Mesodermal cell (in vitro differentiated cells): ENCODE results near the gene AGTPBP1.

Experiments
- H3K27ac ChIP-seq: 2 replicates; pipeline ENCODE4 v1.7.0; 2013; ENCODE audit warnings: mild to moderate bottlenecking, low read depth, low read length, moderate library complexity; ENCODE audit not compliant: severe bottlenecking
- H3K36me3 ChIP-seq: 2 replicates; pipeline ENCODE4 v1.7.1; 2013; ENCODE audit warnings: mild to moderate bottlenecking, low read length, moderate library complexity; ENCODE audit not compliant: control insufficient read depth, insufficient read depth
- H3K4me1 ChIP-seq: one replicate; pipeline ENCODE4 v1.7.1; 2013; ENCODE audit warnings: mild to moderate bottlenecking, low read length; ENCODE audit not compliant: insufficient read depth, control insufficient read depth, poor library complexity, severe bottlenecking
- H3K4me3 ChIP-seq: 2 replicates; pipeline ENCODE4 v1.7.0; 2013; ENCODE audit warnings: low read length, control low read depth, mild to moderate bottlenecking; ENCODE audit not compliant: insufficient read depth, poor library complexity, severe bottlenecking; ENCODE audit errors: extremely low read depth
- H3K9me3 ChIP-seq: 2 replicates; pipeline ENCODE4 v1.7.1; 2013; ENCODE audit warnings: mild to moderate bottlenecking, low read length, moderate library complexity; ENCODE audit not compliant: control insufficient read depth
- WGBS, 2 experiments: methylation state at CpG; one replicate each; pipeline ENCODE4 v1.1.5; 2013; ENCODE audit warnings: missing lambda C conversion rate in 2 of 2; ENCODE audit not compliant: insufficient coverage in 2 of 2; 5-methylcytosine and 5-hydroxymethylcytosine counted together

AGTPBP1 gene

GRCh38 chr9:85524531-85524930 is 217.2 kb downstream of the AGTPBP1 start:
- Histone ChIP-seq H3K36me3 (no peaks in the 10 kb centered on the region), H3K4me3 (no peak overlapping the region), H3K4me1 (peaks cover 3% of the 10 kb centered on the region), H3K9me3 (no peaks in the 10 kb centered on the region), H3K27ac (no peak overlapping the region)
- 84% methylated on average over 2 of the region's 2 CpGs for WGBS, 2 experiments

DNA sequence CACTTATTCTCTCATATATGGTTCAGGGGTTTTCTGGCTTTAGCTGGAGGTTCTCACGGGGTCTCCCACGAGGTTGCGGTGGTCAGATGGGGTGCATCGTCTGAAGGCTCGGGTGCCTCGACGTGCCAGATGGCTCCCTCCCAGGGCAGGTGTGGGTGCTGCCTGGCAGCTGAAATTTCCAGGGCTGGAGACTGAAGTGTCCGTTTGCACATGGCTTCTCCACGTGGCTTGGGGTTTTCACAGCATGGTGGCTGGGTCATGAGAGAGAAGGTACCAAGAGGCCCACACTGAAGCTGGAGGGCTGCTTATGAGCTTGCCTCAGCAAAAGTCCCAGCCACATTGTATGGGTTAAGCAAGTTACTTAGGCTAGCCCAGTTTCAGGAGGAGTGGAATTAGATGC is 218.6 kb downstream of the AGTPBP1 start:
- H3K4me3 ChIP-seq = peak overlapping the region; percentile 33
- no peaks in the 10 kb centered on the region for H3K36me3 ChIP-seq
- peaks cover 3% of the 10 kb centered on the region for H3K4me1 ChIP-seq
- no peaks in the 10 kb centered on the region for H3K9me3 ChIP-seq
- no peak overlapping the region for H3K27ac ChIP-seq
- WGBS, 2 experiments = 71 to 80% methylated on average over 8 to 9 of the region's 9 CpGs

- WGBS, 2 experiments = 5 to 7% methylated on average over 37 of the region's 55 CpGs
- Histone ChIP-seq H3K4me1 (no peaks in the 10 kb centered on the region), H3K36me3 (no peaks in the 10 kb centered on the region), H3K9me3 (no peaks in the 10 kb centered on the region), H3K4me3 (peak overlapping the region; percentile 33), H3K27ac (no peak overlapping the region)
Measured at GRCh38 chr9:85522459-85523092, 219.2 kb downstream of the AGTPBP1 start.

DNA sequence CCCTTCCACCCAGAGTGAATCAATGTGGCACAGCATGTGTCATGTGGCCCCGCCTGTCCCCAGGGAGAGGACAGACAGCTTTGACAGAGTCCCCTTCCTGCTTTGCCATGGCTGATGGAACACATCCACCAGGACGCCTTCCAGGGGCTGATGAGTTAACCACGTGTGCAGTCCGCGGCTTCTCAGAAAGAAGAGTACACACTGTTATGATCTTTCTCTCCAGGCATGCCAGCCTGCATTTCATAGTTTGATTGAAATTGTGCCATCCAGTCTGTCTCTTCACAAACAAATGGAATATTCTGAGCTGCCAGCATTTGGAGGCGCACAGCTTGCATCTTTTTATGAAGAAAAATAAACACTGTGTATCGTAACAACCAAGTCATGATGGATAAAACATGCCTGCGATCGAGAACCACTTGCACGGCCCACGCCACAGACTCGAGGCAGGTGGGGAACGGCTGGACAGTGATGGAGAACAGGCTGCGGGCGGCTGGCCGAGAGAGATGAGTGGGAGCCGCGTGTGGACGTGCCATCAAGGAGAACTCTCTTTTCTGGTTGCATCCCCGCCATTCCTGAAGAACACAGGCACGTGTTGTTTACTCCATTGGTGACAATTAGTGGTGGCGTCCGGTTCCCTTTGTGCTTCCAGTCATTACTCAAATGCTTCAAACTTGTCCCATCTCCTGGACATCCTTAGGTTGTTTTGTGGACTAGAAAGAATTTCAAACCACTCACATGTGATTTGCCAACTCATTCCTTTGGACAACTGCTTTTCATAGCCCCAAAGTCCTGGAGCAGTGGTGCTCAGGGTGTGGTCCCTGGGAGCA is 220.2 kb downstream of the AGTPBP1 start:
- no peak overlapping the region for H3K27ac ChIP-seq
- H3K9me3 ChIP-seq = no peaks in the 10 kb centered on the region
- WGBS, 2 experiments = 97% methylated on average over 20 to 21 of the region's 23 CpGs
- H3K4me1 ChIP-seq = no peaks in the 10 kb centered on the region
- no peaks in the 10 kb centered on the region for H3K36me3 ChIP-seq
- no peak overlapping the region for H3K4me3 ChIP-seq

- Histone ChIP-seq H3K9me3 (no peaks in the 10 kb centered on the region), H3K4me1 (no peaks in the 10 kb centered on the region), H3K4me3 (no peak overlapping the region), H3K27ac (no peak overlapping the region), H3K36me3 (no peaks in the 10 kb centered on the region)
- 94 to 96% methylated on average over 3 to 6 of the region's 6 CpGs for WGBS, 2 experiments
Measured at GRCh38 chr9:85516976-85517637, 224.6 kb downstream of the AGTPBP1 start.

DNA sequence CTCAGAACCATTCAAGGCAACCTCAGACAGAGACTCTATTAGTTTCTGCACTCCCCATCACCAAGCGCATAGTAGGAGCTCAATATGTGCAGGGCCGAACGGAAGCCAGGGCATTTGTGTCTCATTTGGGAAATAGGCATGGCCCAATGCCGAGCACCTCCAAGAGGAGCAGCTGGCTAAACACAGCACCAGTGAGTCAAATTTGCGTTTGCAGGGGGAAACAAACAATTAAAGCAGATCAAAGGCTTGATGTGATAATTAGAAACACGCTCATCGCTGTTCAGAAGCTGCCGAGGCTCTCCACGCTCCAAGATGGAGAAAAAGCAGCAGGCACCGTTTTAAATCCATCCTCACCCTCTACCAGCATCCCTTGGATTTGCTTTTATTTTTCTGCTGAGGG is 225.3 kb downstream of the AGTPBP1 start:
- H3K36me3 ChIP-seq = no peaks in the 10 kb centered on the region
- H3K9me3 ChIP-seq = no peaks in the 10 kb centered on the region
- no peak overlapping the region for H3K27ac ChIP-seq
- WGBS, 2 experiments = 87 to 93% methylated on average over 8 of the region's 10 CpGs
- H3K4me3 ChIP-seq = no peak overlapping the region
- H3K4me1 ChIP-seq = peaks cover 4% of the 10 kb centered on the region

DNA sequence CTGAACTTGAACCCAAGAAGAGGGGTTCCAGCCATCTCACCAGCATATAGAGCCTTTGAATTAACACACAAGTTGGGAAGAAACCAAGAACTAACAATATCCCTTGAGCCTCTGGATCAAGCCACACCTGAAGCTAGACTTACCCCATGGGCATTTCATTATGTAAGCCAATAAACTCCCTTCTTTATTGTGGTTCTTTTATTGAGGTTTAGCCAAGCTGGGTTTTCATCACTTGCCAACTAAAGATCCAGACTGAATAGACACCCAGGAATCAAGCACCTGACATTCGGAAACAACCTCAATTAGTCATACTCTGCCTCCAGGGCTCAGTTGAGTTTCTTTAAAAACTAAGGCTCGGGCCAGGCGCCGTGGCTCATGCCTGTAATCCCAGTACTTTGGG is 226.7 kb downstream of the AGTPBP1 start:
- Histone ChIP-seq H3K4me3 (no peak overlapping the region), H3K27ac (no peak overlapping the region), H3K36me3 (no peaks in the 10 kb centered on the region), H3K9me3 (no peaks in the 10 kb centered on the region), H3K4me1 (peaks cover 6% of the 10 kb centered on the region)
- WGBS, 2 experiments = 71 to 94% methylated on average over 1 to 4 of the region's 4 CpGs

DNA sequence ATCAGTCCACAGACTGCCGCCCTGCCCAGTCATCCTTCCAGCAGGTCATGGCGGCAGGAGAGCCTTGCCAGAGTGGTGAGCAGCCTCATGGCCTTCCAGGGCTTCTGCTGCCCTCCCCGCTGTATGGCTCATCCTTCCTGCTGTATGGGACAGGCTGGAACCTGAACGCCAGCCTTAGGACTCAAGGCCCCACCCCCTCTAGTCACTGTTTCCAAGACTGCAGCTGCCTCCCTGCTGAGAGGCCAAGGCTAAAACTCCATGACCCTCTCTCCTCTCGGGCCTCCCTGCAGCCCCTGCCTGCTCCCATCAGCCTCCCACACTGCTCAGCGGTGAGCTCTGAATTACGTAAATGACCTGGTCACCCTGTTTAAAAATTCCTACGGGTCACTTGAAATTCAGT is 227.5 kb downstream of the AGTPBP1 start:
- H3K36me3 ChIP-seq = no peaks in the 10 kb centered on the region
- no peak overlapping the region for H3K4me3 ChIP-seq
- 78 to 80% methylated on average over 6 to 8 of the region's 8 CpGs for WGBS, 2 experiments
- H3K4me1 ChIP-seq = peaks cover 6% of the 10 kb centered on the region
- no peak overlapping the region for H3K27ac ChIP-seq
- no peaks in the 10 kb centered on the region for H3K9me3 ChIP-seq

- H3K36me3 ChIP-seq = no peaks in the 10 kb centered on the region
- H3K4me3 ChIP-seq = no peak overlapping the region
- H3K4me1 ChIP-seq = peaks cover 6% of the 10 kb centered on the region
- no peak overlapping the region for H3K27ac ChIP-seq
- no peaks in the 10 kb centered on the region for H3K9me3 ChIP-seq
Measured at GRCh38 chr9:85511746-85512145, 230.0 kb downstream of the AGTPBP1 start.

DNA sequence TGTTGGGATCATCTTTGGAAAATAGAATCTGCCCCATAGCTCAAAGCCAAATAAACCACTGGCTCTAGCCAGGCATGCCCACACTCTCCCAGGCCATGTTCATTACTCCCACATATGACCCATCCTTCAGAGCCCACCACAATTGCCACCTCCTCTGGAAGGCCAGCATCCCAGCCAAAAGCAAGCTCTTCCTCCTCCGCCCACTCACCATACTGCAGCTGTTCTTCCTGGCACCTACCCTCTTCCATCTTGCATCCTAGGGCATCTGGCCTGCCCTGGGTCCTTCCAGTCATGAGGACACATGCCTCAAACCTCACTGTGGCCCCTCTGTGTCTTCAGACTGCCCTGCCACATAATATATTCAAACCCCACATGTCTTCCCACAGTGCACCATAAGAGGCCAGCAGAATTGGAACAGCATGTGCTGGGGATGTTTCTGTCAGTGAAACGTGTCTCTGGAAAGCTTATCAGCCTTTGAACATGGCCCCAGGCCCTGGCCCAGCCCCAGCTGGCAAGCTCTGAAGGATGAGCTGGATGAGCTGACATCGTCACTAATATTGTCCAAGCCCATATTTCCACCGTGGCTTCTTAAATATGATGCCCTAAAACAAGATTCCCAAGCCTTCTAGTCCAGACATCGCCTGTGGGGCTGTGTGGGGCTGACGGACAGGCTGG is 230.8 kb downstream of the AGTPBP1 start:
- no peaks in the 10 kb centered on the region for H3K9me3 ChIP-seq
- peaks cover 6% of the 10 kb centered on the region for H3K4me1 ChIP-seq
- H3K36me3 ChIP-seq = no peaks in the 10 kb centered on the region
- no peak overlapping the region for H3K4me3 ChIP-seq
- WGBS, 2 experiments = 85 to 91% methylated on average over 4 of the region's 6 CpGs
- H3K27ac ChIP-seq = no peak overlapping the region
